Astrocyte of the hippocampus (primary cell): ENCODE data around the gene MXD4.
"Not testable (repeated sequence)": the region's sequence is repeated elsewhere in the genome, so short reads cannot be mapped to it uniquely, and the experiment has no call there.

ENCODE experiments used
- DNase-seq: peaks from one replicate; pipeline ENCODE4 v3.0.0; 2011; ENCODE audit warnings: low read depth, low spot score

MXD4 gene

DNA sequence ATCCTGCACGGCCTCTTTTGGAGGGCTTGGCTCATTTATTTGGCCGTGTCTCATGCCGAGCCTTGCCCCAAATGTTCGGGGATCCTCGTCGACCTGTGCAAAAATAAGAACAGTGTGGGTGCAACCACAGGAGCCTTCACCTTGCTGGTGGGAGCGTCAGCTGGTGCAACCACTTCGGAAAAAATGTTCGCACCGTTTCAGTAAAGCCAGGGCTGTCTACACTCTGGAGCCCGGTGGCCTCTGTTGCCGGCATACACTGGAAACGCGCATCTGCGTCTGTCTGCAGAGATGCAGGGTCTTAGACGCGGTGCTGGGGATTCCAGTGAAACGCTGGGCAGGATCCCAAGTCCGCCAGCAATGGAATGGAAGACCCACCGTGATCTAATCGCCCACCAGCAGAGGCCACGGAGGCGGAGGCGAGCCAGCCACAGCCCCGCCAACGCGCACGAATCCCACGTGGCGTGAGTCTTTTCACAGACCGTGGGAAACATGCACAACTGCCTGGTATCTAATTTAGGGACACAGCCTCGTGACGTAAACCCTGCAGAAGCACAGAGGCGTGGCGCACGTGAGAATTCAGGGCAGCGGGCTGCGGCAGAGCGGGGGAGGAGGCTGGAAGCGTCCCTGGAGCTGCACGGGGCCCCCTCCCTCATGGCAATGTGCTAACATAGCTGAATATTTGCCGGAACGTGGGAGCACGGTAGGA is 13.8 kb upstream of the MXD4 start:
- no peak for DNase-seq

DNA sequence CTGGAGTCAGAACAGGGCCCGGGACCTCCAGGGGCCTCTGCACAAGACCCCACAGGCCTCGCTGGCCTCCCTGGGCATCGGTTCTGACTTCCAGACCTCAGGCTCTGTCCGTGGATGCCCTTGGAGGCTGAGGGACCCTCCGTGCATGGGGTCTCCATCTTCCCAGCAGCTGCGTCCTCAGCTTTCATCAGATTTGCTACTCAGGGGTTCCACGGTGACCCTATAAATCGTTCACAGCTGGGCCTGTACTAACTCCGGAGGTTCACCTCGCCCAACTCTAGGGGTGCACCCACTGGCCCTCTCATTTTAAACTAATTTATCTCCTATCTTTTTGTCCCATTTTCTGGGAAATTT is 13.1 kb upstream of the MXD4 start:
- DNase-seq: not testable (repeated sequence)

DNA sequence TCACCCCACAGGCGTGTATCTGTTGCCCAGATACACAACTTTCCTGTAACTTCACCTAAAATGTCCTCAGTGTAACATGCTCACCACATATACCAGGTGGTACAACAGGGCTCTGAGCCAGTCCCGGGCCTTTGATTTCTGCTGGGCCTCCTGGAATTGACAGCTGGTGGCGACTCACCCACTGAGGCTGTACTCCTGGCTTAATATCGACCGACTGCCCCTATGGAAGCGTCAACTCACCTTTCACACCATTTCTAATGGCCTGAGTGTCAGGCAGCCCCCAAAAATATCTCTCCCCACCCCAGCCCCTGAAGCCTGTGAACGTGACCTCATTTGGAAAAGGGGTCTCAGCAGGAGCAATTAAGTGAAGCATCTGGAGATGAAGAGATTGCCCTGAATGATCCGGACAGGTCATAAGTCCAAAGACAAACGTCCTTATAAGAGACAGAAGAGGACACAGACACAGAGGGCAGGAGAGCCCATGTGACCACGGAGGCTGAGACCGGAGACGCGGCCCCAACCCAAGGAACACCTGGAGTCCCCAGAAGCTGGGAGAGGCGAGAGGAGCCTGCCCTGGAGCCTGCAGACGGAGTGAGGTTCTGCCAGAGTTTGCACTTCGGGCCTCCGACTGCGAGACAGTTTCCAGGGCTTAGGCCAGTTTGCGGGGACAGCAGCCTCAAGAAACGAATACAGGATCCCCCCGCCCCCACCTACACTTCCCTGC is 12.6 kb upstream of the MXD4 start:
- no peak for DNase-seq

DNA sequence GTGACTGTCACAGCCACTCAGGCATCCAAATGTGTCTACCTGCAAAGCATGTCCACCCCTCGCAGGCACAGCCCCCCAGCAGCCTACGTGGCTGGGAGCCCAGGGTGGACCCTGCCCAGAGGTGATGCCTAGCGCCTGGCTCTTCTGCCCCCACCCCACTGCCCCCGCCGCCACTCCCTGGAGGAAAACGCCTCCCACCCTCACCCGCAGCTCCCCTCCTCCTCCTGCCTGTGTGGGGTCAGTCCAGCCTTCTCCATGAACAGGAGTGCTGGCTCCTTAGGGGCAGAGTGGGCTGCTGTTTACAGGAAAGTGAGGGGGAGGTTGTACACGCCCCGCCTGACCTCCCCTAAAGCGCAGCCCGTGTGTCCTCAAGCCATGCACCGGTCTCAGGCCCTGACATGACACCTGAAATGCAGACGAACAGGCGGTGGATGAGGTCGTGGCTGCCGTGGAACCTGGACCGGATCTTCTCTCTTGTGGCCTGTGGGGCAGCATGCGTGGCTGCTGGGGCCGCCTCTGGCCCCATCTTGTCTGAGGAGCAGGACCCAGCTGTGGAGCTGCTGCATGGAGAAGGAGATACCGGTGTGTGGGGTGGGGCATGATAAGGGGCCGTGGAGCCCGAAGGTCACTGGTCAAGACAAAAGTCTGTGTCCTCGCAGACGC is 11.9 kb upstream of the MXD4 start:
- DNase-seq: no peak

DNA sequence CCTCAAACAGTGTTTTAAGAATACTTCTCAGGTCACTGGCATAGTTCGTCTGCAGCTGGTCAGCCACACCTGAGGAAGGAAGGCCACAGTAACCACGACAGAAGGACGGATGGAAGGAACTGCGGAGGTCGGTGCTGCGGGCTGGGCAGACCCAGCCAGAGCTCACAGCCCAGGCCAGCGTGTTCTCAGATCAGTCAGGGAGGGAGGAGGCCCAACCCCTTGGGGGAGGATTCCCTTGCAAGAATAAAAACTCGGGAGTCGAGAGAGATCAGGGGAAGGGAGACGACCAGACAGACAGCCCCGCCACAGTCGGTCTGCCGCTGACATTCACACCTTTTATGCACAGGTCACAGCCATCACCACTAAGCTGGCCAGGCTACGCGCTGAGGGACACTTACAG is 11.3 kb upstream of the MXD4 start:
- no peak for DNase-seq

DNA sequence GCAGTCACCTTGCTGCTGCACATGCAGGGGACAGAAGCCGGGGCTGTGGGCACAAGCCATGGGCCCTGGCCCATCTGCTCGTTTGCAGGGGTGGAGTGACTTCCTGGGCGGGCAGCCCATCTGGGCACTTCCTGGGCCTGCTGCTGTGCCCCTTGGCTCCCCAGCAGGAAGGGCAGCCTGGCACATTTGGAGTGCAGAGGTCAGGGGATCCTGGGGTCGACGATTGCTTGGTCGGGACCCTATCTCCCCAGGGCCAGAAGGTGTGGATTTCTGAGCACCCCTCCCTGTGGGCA is 10.9 kb upstream of the MXD4 start:
- DNase-seq: no peak

DNA sequence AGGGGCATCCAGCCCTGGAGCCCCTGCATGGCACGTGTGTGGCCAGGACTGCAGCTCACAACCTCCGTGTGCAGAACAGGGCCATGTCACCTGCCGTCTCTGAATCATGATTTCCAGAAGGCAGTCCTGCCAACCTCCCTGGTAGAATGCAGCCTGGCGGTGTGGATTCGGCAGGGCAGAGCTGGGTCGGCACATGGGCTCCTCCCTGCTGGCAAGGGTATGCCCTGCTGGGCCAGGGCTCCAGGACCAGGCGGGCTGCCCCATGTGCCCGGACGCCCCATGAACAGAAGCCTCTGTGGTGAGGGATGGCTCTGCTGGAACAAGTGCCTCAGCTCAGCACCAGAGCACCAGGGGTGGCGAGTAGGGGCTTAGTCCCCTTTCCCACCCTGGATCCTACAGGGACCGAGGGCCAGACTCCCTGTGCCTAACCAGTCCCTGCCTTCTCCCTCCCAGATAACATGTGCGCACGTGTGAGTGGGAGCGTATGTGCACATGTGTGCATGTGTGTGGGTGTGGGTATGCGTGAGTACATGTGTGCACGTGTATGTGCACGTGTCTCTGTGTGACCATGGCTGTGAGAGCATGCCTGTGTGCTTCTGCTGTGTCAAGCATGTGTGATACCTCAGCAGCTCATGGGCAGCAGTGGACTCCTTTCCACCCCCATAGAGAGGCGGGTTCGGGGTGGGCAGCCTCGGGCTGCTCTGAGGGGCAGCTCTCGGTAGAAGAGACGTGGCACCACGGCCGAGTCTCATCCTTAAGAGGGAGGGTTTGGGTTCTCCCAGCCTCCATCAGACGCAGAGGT is 10.3 kb upstream of the MXD4 start:
- DNase-seq: no peak

DNA sequence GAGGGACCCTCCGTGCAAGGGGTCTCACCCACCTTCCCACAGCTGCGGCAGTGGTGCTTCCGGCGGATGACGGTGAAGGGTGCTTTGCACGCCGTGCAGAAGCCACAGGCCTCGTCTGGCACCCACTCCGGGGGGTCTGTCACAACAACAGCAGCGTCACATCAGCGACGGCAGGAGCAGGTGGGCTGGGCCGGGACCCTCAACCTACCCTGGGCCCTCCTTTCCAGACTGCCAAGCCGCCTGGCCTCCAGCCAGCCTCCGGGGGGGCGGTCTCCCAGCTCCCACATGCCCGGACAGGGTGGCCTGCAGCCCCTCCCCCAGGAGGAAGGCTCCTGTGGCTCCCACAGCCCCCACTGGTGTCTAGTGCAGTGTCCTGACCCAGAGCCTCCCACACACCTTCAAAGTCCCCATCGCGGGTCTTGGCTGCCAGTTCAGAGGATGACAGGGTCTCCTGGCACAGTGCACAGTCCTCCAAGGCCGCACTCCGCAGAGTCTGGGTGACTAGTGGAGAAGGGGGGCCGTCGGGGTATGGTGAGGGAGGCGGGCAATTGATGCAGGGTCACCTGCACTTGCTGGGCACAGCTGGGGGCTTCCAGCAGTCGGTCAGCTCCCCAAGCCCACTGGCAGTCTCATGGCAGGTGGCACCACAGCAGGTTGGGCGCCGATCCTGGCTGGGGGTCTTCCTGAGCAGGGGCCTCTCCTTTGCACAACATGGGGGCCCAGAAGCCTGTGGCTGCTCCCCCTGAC is 9.5 kb upstream of the MXD4 start:
- DNase-seq: no peak

DNA sequence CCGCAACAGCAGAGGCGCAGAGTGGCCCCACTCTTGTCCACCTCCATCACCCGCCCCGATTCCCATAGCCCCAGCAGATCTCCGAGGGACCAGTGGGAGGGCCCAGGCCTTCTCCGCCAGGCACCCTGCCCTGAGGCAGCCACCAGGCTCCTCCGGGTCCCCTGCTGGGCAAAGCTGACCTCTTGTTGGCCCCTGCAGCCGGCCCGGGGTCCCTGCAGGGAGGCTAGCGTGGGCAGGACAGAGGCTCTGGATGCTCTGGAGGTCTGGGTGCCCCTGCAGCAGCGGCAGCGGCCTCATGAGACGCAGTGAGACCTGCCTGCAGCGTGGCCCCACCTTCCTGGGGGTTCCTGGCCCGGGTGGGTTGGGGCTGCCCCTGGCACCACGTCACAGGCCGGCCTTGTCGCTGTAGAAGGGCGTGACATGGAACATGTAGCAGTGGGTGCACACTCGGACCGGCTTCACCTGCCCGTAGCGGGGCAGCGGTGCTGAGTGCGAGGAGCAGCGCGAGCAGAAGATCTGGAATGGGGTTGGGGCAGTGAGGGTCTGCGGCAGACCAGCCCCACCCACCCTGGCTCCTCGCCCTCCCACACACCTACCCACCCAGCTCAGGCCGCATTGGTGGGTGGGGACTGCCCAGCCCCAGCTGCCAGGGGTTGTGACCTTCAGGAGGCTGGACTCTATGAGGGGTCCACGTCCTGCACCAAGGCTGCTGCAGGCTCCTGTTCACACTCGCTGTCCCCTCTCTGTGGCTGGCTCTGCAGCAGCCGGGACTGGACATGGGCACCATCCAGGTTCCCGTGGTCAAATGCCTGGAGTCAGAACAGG is 8.6 kb upstream of the MXD4 start:
- DNase-seq: no peak

DNA sequence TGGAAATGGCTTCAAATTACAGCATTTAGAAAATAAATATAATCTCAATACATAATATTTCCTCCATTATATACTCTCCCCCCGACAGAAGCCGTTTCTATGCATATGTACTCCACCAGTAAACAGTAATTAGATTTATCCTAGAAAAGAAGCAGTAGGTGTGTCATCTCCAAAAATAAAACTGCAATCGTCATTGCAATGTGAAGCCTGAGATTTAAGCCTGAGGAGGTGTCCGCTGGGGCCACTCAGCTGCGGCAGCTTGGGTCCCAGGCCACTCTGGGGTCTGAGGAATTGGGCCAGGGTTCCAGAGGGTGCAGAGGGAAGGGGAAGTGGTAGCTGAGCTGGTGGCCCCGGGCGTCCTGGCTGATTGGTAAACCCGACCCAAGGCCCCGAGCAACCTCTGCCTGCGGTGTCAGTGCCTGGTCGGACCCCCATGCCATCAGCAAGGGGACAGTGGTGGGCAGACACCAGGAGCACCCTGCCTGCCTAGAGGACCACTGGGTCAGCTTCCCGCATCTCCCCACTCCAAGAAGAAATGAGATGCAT is 7.8 kb upstream of the MXD4 start:
- no peak for DNase-seq

DNA sequence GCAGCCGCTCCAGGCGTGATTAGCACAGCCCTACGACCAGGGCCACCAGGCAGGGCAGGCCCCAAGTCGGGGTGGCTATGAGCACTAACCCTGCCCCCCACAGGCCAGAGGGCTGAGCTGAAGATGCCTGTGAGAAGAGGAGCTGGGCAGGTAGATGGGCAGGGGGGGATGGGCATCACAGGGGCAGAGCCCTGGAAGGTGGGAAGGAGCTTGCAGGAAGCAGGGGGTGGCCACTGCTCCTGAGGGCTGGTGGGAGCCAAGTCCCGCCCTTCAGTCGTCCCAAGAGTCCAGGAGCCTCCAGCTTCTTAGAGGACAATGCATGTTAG is 7.3 kb upstream of the MXD4 start:
- no peak for DNase-seq

DNA sequence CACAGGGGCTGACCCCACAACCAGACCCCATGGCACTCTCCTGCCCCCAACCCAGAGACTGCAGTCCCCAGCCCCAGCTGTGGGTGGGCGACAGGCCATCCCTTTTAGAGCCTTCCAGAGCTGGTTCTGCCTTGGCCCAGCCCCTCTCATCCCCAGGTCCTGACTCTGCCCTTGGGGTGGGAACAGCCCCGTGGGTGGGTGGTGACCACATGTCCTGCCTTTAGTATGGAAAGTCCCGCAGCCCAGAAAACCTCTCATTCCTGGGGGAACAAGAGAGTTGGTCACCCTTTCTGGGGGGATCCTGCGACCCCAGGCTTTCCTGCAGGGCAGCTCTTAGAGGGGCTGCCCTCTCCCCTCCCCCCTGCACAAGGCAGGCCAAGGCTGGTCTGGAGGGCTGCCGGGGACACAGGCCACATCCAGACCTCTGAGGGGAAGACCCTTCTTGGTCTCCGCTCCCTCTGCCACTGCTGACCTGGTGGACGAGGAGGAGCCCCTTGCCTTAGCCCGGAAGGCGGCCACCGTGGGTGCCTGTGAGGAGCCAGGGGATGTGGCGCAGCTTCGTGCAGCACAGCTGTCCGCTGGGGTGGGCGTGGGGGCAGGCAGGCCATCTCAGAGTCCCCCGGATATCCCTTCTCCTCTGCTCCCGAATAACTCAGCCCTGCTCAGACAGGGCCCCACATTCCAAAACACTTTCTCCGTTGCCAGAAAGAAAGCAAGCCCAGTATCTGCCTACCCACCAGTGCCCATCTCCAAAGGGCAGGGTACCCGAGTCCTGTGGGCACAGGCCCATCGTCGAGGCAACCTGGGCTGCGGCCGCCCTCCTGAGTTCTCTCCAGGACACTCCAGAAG is 6.7 kb upstream of the MXD4 start:
- DNase-seq: no peak

DNA sequence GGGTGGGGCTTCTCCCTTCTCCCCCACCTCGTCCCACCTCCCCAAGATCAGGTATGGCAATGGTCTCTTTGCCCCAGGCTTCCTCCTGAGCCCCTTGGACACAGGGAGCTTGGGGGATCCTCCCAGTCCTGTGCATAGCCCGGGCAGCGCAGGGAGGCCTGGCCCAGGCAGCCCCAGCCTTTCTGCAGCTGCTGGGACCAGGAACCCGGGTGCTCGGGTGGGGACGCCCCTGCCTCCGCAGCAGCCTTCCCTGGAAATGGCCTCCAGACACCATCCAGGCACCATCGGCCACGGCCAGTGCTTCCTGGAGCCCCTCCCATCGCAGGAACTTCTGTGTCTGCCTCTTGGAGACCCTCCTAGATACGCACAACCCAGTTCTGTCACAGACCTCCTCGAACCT is 5.9 kb upstream of the MXD4 start:
- DNase-seq: no peak

DNA sequence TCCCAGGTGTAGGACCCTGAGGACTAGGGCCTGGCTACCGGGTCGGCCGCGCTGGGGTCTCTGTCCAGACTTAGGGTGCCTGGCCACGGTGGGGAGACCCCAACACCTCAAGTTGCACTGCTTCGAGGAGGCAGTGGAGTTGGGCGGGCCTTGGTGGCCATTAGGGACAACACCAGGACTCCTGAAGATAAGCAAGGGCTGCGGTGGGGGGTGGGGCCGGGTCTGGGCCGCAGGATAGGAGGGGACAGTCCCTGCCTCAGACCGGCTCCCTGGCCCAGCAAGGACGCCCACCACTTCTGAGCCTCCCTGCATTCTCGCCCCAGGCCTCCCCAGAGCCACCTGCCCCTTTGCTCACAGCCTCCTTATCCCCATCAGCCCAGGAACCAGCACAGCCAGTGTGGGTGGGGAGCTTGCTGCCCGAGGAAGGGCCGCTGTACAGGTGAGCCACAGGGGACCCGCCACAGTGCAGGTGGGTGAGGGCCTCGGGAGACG is 5.5 kb upstream of the MXD4 start:
- no peak for DNase-seq

DNA sequence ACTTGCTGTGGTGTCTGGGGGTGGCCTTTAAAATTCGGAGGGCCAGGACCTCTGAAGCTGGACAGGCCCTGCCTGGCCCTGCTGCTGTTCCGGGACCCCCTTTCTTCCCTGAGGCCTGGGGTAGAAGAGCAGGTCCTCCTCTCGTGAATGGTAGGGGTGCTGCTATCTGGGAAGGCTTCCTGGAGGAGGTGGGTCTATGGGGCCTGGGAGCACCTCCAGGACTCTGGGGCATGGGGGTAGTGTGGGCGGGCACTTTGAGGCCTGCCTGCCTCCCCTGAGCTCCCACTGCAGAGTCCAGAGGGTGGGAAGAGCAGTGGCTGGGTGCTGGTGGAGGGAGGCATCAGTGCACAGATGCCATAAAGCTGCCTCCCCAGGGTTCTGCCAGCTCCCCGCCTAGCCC is 4.9 kb upstream of the MXD4 start:
- DNase-seq: no peak

DNA sequence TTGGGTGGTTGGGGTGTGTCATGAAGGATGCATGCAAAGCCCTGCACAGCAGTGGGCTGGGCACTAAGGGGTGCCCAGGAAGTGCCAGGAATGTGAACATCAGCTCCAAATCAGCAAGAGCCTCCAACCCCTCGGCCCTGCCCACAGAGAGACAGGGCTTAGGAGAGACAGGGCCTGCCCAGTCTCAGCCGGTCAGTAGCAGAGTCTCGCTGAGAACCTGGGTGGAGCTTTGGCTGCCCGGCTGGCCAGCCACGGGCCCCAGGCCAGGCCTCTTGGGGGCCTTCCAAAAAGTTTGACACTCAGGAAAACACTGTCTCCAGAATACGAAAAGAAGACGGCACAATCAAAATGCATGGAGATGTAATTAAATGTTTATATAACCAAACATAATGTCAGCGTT is 4.3 kb upstream of the MXD4 start:
- peak; percentile 68 for DNase-seq

DNA sequence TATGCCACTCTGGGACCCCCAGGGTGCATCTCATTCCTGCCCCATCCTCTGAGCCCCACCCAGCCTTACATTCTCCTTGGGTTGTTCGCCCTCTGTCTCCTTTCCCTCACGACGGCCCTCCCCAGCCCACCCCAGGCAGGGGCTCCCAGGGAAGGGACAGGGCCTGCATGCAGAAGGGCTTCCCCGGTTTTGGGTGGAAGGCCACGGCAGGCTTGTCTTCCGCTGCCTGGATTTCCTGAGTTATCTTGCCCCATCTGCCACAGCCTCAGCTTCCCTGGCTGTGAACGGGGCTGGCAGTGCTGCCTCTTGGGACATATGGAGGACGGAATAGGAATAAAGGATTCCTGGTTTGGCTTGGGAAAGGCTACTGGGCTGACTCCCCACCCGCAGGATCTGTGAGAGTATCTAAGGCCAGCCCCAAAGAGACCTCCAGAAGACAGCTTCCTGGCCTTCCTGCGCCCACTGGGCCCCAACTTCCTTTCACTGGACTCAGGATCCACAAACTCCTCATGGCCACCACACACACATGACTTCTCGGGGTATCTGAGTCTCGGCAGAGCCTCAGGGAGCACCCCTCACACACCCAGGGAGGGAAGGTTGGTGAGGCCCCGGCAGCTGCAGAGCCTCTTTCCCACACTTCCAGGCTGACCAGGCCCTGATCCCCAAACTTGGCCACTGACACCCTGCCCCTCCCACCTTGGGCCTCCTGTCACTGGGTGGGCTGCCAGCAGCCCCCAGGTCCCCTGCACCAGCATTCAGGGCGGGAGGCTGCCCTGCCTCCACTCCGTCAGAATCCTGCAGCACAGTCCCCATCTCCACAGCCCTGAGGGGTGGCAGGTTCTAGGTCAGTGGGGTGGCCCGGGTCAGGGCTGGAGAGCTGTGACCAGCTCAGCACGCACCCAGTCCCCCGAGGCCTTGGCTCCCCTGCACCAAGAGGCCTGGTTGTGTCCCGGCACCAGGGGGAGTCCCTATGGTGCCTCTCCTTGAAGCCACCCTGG is 3.5 kb upstream of the MXD4 start:
- DNase-seq: no peak

DNA sequence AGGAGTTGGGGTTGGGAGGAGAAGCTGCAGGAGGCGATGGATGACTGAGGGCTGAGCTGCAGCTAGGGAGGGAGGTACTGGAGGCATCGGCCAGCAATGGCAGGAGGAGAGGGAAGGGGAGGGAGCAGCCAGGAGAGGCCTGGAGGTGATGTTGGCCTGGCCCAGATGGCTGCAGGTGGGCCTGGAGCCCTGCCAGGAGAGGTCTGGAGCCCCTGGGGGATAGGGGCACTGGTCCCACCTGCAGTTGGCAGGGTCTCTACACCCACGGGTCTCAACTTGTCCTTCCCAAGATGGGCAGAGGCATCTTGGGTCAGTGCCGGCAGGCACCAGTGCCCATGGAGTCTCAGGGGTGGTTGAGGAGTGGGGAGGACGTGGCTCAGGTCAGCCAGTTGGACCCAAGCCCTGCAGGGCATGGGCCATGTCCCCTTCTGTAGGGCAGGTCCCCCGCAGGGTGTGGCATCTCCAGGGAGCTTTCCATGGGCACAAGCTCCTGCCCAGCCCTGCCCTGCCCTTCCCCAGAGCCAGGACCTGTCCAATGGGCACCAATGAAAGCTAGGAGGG is 2.7 kb upstream of the MXD4 start:
- DNase-seq: no peak
